Cerebellar nuclear complex (tissue), 1 donor: ENCODE results near the gene STRIP1.

Experiments
- DNase-seq, 2 experiments: peaks; one replicate each; lab custom pipeline; 2025; lab: John Stamatoyannopoulos, UW

Gene STRIP1

GRCh38 chr1:110034451-110035235 is at the start of gene STRIP1:
TSS of gene STRIP1 (plus strand) at chr1:110034624. CDS start at chr1:110034638, 14 bp downstream.
- DNase-seq: peak in 1 of 2 experiments; percentile 76

- DNase-seq: no peak
Observed at GRCh38 chr1:109985247-109986053, 49.0 kb upstream of the STRIP1 start.

- no peak for DNase-seq
Observed at GRCh38 chr1:109986054-109986444, 48.4 kb upstream of the STRIP1 start.

GRCh38 chr1:109988349-109988914 is 46.0 kb upstream of the STRIP1 start:
- no peak for DNase-seq

- DNase-seq: no peak
Observed at GRCh38 chr1:109989506-109990301, 44.7 kb upstream of the STRIP1 start.

- DNase-seq: no peak
Observed at GRCh38 chr1:109990302-109990653, 44.1 kb upstream of the STRIP1 start.

GRCh38 chr1:109991400-109991925 is 43.0 kb upstream of the STRIP1 start:
- DNase-seq: no peak

- no peak for DNase-seq
Observed at GRCh38 chr1:109993885-109994284, 40.5 kb upstream of the STRIP1 start.

GRCh38 chr1:109994654-109995053 is 39.8 kb upstream of the STRIP1 start:
- no peak for DNase-seq

- no peak for DNase-seq
Observed at GRCh38 chr1:109995536-109995935, 38.9 kb upstream of the STRIP1 start.

- DNase-seq: no peak
Observed at GRCh38 chr1:109996476-109996875, 37.9 kb upstream of the STRIP1 start.

- no peak for DNase-seq
Observed at GRCh38 chr1:109997204-109997866, 37.1 kb upstream of the STRIP1 start.

GRCh38 chr1:109997867-109998229 is 36.6 kb upstream of the STRIP1 start:
- DNase-seq: no peak

GRCh38 chr1:110002695-110003094 is 31.7 kb upstream of the STRIP1 start:
- DNase-seq: no peak

- no peak for DNase-seq
Observed at GRCh38 chr1:110003747-110004428, 30.5 kb upstream of the STRIP1 start.

GRCh38 chr1:110004583-110004982 is 29.8 kb upstream of the STRIP1 start:
- DNase-seq: no peak

GRCh38 chr1:110005971-110006370 is 28.5 kb upstream of the STRIP1 start:
- no peak for DNase-seq

- DNase-seq: no peak
Observed at GRCh38 chr1:110006516-110006915, 27.9 kb upstream of the STRIP1 start.

- peak in 1 of 2 experiments; percentile 81 for DNase-seq
Observed at GRCh38 chr1:110007046-110007830, 27.2 kb upstream of the STRIP1 start.
